Activated T-cell treated with anti-CD3 and anti-CD28 coated beads for 1 hour (primary cell): ENCODE measurements around the gene ZFYVE27.

Source experiments
- DNase-seq: peaks from one replicate; pipeline ENCODE4 v3.0.0-alpha.2; 2020; ENCODE audit warnings: low read depth

Gene ZFYVE27

DNA sequence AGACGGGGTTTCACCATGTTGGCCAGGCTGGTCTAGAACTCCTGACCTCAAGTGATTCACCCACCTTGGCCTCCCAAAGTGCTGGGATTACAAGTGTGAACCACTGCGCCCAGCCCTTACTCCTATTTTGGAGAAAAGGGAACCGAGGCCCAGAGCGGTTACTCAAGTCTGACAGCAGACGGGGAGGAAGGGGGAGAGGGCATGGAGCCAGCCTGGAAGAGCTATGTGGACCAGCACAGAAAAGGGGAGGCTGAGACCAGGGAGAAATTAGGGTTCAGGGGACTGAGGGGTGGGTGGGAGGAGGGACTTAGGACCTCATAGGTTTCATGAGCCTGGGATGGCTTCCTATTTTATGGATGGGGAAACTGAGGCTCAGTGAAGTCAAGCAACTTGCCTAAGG lies 33.3 kb downstream of the ZFYVE27 start:
- no peak for DNase-seq

DNA sequence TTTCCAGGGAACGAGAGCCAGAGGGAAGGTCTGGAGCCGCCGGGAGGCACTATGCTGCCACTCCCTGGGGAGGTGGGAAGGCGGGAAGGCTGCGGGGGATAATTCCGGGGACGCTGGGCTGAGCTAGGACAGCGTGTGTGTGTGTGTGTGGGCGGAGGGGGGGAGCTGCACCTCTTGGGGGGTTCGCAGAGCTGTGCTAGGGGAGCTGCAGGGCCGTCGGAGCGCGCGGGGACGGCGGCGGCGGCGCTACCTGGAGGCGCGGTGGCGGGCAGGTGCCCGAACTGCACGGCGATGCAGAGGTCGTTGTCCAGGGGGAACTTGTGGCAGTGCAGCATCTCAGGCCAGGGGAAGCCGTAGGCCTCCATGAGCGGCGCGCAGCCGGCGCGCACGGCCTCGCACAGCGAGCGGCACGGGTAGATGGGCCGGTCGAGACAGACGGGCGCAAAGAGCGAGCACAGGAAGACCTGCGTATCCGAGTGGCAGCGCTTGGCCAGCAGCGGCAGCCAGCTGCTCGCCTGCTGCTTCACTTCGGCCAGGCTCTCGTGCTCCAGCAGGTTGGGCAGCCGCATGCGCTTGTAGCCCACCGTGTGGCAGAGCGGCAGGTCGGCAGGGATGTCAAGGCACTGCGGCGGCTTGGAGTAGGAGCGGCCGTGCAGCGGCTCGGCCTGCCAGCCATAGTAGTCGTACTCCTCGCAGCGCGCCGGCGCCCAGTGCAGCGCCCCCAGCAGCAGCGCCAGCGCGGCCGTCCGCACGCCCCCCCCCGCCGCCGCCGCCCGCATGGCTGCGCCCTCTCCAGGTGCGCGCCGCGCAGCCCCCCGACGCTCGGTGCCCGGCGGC lies 34.3 kb downstream of the ZFYVE27 start:
- DNase-seq = no peak

DNA sequence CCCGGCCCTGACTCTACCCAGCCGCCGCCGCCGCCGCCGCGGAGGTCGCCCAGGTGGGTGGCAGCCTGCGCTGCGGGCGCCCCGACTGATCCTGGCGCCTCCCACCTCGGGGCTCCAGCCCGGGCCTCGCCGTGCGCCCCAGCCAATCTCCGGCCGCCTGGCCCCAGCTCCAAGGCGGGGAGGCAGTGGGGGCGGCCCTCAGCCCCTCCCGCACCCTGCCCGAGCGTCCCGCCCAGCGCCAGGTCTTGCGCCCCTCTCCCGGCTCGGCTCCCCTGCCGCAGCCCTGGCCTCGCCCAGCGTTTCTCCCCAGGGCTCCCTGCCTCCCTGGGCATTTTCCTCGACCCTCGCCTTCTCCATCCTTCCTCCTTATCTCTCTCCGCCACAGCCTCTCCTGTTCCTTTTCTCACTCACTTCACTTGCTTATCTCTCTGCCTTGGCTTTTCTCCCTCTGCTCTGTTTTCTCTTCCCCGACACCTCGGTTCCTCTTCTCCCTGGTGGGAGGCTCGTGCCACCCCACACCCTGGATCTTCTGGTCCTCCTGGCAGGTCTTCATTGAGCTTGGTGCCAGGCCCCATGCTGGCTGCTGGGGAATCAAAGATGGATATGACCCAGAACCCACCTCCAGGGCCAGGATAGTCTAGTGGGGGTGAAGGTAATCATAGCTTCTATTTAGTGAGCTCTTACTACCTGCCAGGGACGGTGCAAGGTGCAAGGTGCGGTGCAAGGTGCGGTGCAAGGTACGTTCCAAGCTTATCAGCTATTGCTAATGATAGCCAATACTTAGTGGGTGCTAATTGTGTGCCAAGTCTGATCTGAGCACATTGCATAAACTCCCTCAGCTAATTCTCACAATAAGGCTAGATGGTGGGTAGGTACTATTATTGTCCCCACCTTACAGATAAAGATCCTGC lies 35.2 kb downstream of the ZFYVE27 start, which contains the start of gene SFRP5:
Gene SFRP5 (minus strand): TSS at position 87 of the 911 bp plus-strand sequence. CDS start 166 bp downstream, outside the sequence.
- no peak for DNase-seq

DNA sequence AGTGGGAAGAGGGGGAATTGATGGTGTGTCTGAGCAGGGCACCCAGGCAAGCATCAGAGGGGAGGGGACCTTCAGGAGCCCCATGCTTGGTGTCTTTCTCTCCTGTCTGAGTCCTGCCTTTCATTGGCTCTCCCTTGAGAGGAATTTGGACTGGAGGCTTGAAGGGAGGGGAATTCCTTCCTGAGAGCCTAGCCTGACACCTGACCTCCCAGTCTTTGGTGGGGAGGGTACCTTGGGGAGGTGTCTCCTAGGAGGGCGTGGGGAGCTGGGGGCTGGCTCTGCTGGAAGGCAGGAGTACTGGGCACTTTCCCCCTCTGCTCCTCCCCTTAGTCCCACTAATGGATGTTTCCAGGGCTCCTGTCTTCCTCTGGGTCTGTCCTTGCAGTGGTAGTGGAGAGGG lies 36.2 kb downstream of the ZFYVE27 start:
- no peak for DNase-seq

DNA sequence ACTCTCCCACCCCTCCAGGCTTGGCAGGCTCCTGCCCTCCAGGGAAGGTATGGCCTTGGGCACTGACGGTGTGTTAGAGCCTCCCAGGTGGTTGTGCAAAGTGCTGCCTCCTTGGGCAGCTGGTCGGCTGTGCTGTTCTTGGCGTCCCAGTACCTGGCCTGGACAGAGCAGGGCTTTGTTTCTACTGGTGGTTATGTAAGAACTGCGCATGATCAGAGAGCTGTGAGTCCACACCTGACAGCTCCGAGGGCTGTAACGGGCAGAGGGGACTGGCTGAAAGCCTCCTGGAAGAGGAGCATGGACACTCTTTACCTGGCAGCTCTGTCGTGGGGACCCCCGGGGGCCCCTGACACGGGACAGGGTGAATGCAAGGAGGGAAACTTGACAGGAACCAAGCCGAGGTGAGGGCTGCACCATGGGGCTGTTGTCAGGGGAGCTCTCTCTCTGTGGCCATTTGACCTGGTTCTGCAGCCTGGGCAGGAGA lies 37.9 kb downstream of the ZFYVE27 start:
- no peak for DNase-seq

DNA sequence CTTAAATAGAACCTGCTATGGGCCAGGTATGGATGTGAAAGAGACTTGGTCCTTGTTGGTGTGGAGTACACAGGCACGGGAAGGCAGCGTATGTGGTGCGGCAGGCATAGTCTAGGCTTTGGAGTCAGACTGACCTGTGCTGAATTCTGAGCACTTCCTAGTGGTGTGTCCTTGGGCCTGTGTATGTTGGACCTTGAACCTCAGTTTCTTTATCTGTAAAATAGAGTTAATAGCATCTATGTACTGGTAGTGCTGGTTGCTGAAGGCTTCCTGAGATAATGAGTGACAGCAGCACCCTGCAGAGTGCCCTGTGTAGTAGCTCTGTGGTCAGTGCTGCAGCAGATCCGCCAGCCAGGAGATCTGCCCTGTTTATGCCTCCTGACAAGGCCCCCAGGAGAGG lies 40.2 kb downstream of the ZFYVE27 start:
- DNase-seq = no peak

DNA sequence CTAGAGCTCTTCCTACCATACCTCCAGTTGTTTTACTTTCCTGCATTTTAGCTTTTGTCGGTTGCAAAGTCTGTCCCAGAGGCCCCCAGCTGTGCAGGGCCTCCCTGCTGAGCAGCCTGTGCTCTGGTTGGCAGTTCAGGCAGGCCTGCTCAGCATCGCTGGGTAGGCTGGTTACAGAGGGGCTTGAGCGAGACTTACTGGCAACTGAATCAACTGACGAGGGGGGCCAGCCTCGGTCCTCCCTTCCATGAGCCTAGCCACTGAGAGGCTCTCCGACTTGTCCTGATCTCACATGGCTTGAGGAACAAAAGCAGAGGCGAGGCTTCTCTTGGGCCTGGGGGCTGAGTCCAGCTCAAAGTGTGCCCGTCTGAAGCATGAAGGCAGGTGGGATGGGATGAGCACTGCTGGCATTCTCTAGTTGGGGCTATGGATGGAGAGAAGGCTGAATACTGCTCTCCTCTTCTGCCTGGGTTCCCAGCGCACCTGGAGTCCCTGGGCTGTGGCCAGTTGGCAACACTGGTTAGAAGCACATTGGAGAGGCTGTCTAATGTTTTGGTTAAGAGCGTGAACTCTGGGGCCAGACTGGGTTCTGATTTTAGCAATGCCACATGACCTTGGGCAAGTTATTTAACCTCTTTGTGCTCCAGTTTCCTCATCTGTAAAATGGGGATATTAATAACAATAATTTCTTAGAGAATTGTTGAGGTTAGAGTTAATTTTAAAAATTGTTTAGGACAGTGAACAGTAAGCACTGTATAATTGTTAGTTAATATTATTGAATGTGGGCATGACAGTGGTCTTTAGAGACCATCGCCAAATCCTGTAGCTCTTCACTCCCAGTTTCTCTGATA lies 41.7 kb downstream of the ZFYVE27 start:
- no peak for DNase-seq

DNA sequence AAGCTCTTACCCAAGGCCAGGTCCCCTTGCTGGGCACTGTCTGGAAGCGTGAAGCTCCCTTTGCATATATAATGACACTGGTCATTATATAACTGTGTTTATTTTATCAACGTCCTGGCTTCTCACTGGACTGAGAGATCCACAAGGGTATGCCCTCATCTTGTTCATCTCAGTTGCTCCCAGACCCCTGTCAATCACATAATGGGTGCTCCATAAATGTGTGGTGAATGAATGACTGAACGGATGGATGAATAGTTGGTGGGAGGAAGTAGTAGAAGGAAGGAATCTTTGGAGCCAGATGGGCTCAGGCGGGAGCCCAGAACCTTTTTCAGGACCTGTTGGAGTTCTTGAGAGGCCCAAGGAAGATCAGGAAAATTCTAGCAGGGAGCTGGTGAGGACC lies 42.6 kb downstream of the ZFYVE27 start:
- DNase-seq = no peak

DNA sequence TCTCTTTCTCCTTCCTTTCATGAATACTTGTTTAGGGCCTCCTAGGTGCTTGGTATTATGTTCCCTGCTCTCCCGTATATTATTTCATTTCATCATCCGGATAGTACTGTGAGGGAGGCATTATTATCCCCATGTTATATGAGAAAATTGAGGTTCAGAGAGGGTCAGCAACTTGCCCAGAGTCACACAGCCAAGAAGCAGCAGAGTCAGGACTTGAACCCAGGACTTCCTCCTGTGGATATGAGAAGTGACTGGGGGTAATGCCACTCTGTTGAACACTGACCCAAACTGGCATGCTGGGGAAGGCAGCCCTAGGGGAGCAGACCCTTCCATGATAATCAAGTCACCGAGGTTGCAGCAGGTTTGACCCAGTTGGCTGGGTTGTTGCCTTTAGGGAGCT lies 43.0 kb downstream of the ZFYVE27 start:
- DNase-seq = no peak

DNA sequence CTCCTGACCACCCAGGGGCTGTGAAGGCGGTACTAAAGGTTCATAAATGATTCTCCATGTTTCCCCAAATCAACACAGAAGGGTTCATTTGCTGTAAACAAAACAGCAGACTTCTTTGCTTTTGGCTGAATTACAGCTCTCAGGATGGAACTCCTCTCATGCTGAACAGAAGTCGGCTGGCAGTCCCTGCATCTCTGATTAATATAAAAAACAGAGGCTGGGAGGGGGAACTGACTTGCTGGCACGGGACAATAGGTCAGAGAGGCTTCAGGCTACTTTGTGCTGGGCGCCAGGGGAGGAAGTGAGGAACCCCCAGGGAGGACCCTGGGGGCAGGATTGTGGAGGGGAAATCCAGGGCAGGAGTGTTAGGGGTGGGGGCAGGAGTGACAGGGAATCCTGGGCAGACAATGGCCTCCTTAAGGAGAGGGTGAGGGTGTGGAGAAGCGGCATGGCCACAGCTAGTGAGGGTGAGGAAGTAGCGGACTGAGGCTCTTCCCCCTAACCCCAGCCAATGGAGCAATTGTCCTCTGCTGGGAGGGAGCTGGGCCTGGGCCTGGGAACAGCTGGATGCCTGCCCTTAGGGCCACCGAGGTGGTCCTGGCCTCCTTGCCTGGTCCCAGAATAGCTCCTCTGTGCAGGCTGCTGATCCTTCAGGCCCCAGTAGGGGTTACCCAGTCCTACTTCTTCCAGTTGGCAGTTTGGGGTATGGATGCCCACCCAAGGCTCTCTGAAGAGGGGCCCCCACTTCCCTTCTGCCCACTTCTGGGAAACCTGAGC lies 44.1 kb downstream of the ZFYVE27 start:
- no peak for DNase-seq

DNA sequence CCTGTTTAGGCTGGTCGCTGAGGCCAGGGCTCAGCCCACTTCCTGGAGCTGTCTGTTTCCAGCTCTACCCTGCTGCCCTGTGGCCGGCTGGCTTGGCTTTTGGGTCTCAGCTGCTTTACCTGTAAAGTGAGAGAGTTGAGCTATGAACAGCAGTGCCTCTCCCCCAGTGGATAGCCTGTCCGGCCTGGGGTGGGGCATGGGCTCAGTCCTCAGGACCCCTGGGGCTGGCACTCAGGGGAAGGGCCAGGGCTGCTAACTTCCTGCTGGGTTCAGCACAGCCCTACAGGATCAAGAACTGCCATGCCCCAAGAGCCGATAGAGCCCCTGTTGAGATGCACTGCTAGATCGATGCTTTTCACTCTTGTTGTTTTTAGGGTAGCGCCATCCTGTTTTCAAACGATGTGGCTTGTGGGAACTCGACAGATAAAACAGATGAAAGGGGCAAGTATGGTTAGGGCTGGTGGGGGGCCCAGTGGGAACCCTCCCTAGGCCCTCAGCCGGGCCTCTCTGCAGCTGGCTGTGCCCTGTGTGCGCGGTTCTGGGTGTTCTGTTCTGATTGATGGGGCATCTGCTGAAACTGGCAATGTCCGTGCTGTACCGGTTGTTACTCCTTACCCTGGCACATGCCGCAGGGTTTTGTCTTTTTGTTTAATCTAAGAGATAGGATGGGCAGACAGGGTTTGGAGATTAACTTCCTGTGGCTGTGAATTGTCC lies 44.8 kb downstream of the ZFYVE27 start:
- DNase-seq = no peak

DNA sequence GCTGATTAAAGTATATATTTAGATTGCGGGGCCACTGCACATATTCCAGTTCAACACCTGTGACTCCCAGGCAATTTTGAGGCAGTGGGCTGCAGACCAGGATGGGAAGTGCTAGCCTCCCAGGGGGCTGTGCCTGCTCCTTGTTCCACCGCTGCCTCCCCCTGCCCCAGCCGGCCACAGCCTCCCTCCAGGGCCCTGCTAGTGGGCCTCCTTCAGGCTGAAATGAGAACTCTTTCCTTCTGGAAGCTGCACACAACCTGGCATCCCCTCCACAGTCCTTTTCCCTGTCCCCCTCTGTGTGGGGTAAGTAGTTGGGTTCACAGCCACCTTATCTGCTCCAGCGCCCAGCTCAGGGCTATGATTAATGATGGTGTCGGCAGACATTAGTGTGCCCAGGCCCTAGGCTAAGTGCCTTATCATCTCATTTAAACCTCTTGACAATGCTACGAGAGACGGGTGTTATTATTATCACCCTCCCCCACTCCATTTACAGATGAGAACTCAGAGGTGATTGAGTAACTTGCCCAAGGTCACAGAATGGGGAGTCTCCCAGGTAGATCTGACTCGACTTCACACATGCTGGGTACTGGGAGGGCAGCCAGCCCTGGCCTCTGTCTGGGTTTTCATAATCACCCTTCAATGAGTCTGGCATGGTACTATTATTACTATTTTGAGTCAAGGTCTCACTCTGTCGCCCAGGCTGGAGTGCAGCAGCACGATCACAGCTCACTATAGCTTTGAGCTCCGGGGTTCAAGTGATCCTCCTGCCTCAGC lies 45.7 kb downstream of the ZFYVE27 start:
- DNase-seq = no peak

DNA sequence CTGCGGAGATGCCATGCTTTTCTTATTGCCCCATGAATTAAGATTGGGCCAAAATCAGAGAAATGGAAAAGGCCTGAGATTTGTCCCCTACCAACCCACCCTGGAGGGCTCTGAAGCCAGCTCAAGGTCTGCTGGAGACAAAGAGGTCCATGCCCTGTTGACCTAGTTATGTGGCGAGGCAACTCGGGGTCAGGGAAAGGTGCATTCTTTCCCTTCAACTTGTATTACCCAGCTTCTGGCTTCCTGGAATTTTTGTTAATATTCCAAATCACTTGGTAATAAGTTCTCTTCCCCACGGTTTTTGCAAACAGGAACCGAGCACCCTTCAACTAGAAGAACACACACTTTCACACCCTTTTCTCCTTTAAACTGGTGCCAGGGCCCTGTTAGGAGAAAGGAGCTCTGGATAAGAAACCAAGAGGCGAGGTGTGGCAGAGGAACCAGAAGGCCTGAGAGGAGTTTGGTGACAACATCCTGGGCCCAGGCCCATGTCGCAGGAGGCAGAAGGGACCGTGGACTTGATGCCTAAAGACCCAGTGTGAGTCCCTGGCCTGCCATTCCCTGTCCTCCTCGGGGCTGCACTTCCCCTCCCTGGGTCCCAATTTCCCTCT lies 47.4 kb downstream of the ZFYVE27 start:
- DNase-seq = no peak

DNA sequence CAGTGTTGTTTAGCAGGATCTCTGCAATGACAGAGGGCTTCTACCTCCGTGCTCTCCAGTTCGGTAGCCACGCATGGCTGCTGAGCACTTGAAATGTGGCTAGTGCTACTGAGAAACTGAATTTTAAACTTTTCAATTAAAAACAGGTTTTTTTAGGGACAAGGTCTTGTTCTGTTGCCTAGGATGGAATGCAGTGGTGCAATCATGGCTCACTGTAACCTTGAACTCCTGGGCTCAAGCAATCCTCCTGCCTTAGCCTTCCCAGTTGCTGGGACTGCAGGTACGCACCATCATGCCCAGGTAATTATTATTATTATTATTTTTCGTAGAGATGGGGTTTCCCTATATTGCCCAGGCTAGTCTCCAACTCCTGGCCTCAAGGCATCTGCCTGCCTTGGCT lies 48.3 kb downstream of the ZFYVE27 start:
- DNase-seq = no peak

DNA sequence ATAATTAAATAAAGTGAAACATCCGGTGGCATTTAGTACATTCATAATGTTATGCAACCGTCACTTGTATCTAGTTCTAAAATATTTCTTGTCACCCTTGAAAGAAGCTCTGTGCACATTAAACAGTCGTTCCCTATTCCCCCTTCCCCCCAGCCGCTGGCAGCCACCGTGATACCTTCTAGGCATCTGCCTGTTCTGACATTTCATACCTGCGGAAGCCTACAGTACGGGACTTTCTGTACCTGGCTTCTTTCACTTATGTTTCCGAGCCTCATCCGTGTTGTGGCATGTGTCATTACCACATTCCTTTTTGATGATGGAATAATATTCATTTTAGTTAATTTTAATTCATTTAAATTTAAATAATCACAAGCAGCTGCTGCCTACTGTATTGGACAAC lies 48.8 kb downstream of the ZFYVE27 start:
- DNase-seq = no peak

DNA sequence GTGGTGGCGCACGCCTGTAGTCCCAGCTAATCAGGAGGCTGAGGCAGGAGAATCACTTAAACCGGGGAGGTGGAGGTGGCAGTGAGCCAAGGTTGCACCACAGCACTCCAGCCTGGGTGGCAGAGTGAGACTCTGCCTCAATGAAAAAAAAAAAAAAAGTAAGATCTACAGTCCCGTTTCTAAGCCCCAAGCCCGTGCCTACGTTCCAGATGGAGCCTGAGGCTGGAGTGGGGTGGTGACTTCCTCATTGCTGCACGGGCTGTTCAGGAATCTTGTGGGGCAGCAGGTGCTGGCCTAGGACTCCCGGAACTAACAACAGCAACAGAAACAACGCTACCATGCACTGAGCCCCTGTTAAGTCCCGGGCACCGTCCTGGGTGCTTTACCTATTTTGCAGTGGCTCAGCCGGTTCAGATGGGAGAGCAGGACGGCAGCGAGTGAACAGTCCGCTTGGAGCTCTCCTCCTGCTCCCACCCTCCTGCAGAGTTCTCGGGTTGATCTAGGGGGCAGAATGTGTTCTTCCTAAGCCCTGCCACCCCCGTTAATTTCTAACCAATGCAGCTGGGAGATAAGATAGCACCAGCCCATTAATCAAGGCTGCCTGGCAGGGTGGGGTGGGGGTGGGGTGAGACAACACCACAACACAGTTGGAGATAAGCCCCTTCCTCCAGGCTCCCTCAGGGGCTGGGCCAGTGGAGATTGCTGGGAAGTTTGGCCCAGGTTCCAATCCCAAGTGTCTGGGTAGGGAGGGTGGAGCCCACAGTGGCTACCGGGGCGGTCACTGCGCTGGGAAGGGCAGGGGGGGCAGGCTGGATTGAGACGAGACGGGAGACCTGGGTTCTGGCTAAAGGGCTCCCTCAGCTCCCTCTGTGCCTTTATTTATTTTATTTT lies 51.9 kb downstream of the ZFYVE27 start:
- DNase-seq = no peak

DNA sequence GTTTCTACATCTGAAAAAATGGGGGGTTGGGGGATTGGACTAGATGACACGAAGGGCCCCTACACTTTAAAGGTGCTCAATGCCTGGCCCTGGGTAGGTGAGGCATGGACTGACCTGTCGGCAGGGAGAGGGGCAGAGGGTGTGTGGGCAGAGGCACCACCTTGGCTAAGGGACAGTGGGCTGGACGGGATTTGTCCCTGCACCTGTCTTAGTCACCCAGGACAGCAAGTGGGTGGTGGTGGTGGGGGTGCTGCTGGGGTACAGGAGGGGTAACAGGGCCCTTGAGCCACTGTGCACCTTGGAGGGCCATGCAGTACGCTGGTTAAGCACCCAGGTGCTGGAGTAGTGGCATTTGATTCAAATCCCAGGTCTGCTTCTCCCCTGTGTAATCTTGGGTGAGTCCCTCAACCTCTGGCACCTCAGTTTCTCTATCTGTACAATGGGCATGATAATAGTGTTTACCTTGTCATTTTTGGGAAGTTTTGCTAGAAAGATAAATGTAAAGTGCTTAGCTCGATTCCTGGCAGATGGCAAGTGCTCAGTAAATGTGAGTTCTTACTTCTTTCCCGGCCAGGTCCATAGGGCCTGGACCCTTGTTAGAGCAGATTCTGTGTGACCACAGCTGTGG lies 53.0 kb downstream of the ZFYVE27 start:
- DNase-seq = no peak
